IMR-90 (cell line): Measurements from ENCODE around the gene SFTPB. TPM values are rescaled to one million over a fixed set of nuclear protein-coding genes. Genes with fewer than 3 reads are reported as not detected.

Source experiments
- ATAC-seq: fragments of 200-7000 bp; cut with Tn5 transposase; 2 replicates; pipeline ENCODE4 v1.9.1; 2020; ENCODE audit warnings: low read depth, mild to moderate bottlenecking, moderate library complexity
- BruUV-seq: library from RNA; stranded (reverse); fragments of 400-500 nt; replicated peaks from 2 replicates; lab custom pipeline; 2021; lab: Mats Ljungman, UMichigan
- CTCF ChIA-PET: fragments of 300-600 bp; formaldehyde crosslinking; extraction: SDS; loops from one replicate; lab custom pipeline; 2021; ENCODE audit warnings: antibody characterized with exemption; lab: Yijun Ruan, JAX
- POLR2A ChIA-PET: fragments of 300-600 bp; sonication (Branson Sonifier 250); formaldehyde crosslinking; loops from one replicate; lab custom pipeline; 2022; ENCODE audit warnings: antibody characterized with exemption; ENCODE audit not compliant: unreplicated experiment; lab: Charles Lee
- DNase-seq: peaks from one replicate; pipeline ENCODE4 v3.0.0; 2013
- H2AFZ ChIP-seq: replicated peaks from 2 replicates; pipeline ENCODE3; 2013; ENCODE audit warnings: low read length, mild to moderate bottlenecking; ENCODE audit not compliant: poor library complexity
- H2AK5ac ChIP-seq: 2 replicates; pipeline ENCODE4 v1.6.1; 2013; ENCODE audit warnings: low read depth, low read length, inconsistent platforms
- H2AK9ac ChIP-seq: replicated peaks from 2 replicates; pipeline ENCODE3; 2013; ENCODE audit warnings: mild to moderate bottlenecking, low read depth, low read length, moderate library complexity; ENCODE audit not compliant: poor library complexity
- H2BK120ac ChIP-seq: 2 replicates; pipeline ENCODE4 v1.6.1; 2013; ENCODE audit warnings: low read depth, low read length, inconsistent platforms
- H2BK15ac ChIP-seq: 3 replicates; pipeline ENCODE4 v1.6.1; 2013; ENCODE audit warnings: low read depth, low read length, inconsistent platforms
- H2BK20ac ChIP-seq: 2 replicates; pipeline ENCODE4 v1.6.1; 2013; ENCODE audit warnings: low read depth, mild to moderate bottlenecking, inconsistent platforms, low read length, moderate library complexity
- H2BK5ac ChIP-seq: 2 replicates; pipeline ENCODE4 v1.6.1; 2013; ENCODE audit warnings: mild to moderate bottlenecking, low read depth, low read length, inconsistent platforms; ENCODE audit not compliant: poor library complexity, severe bottlenecking
- H3K14ac ChIP-seq: replicated peaks from 2 replicates; pipeline ENCODE4 v1.6.1; 2013; ENCODE audit warnings: low read depth, low read length, inconsistent platforms
- H3K18ac ChIP-seq: 2 replicates; pipeline ENCODE4 v1.6.1; 2013; ENCODE audit warnings: low read depth, low read length, control low read depth
- H3K23ac ChIP-seq: 2 replicates; pipeline ENCODE4 v1.6.1; 2013; ENCODE audit warnings: low read depth, low read length, inconsistent platforms
- H3K27ac ChIP-seq: 2 replicates; pipeline ENCODE4 v1.5.1; 2013; ENCODE audit warnings: mild to moderate bottlenecking, control low read depth, low read length; ENCODE audit not compliant: insufficient read depth
- H3K27me3 ChIP-seq: 2 replicates; pipeline ENCODE4 v1.6.1; 2013; ENCODE audit warnings: low read length; ENCODE audit not compliant: control insufficient read depth, insufficient read depth
- H3K36me3 ChIP-seq: 2 replicates; pipeline ENCODE4 v1.6.1; 2013; ENCODE audit warnings: low read length, mixed read lengths; ENCODE audit not compliant: control insufficient read depth, insufficient read depth
- H3K4ac ChIP-seq: 2 replicates; pipeline ENCODE4 v1.6.1; 2013; ENCODE audit warnings: low read depth, low read length, inconsistent platforms
- H3K4me1 ChIP-seq: 2 replicates; pipeline ENCODE4 v1.6.1; 2013; ENCODE audit warnings: low read length, mixed read lengths; ENCODE audit not compliant: control insufficient read depth, insufficient read depth
- H3K4me2 ChIP-seq: 2 replicates; pipeline ENCODE4 v1.6.1; 2013; ENCODE audit warnings: low read depth, mild to moderate bottlenecking, control low read depth, low read length, moderate library complexity
- H3K4me3 ChIP-seq: 2 replicates; pipeline ENCODE4 v1.5.1; 2013; ENCODE audit warnings: low read depth, mild to moderate bottlenecking, control low read depth, low read length, moderate library complexity; ENCODE audit not compliant: insufficient read depth
- H3K56ac ChIP-seq: 2 replicates; pipeline ENCODE4 v1.6.1; 2013; ENCODE audit warnings: low read length, inconsistent platforms; ENCODE audit not compliant: insufficient read depth; ENCODE audit errors: extremely low read depth
- H3K79me1 ChIP-seq, 2 experiments: 2 replicates each; pipeline ENCODE4 v1.6.1; 2013; ENCODE audit warnings: low read length in 2 of 2, inconsistent platforms in 1 of 2, low read depth in 1 of 2
- H3K9ac ChIP-seq: 2 replicates; pipeline ENCODE4 v1.6.1; 2013; ENCODE audit warnings: low read depth, low read length, control low read depth
- H3K9me1 ChIP-seq: 2 replicates; pipeline ENCODE4 v1.6.1; 2013; ENCODE audit warnings: low read length, inconsistent platforms; ENCODE audit not compliant: insufficient read depth
- H3K9me3 ChIP-seq: 2 replicates; pipeline ENCODE4 v1.6.1; 2013; ENCODE audit warnings: low read length; ENCODE audit not compliant: control insufficient read depth, insufficient read depth
- H4K20me1 ChIP-seq: 2 replicates; pipeline ENCODE4 v1.6.1; 2013; ENCODE audit warnings: low read length, inconsistent platforms; ENCODE audit not compliant: insufficient read depth
- H4K5ac ChIP-seq: 2 replicates; pipeline ENCODE4 v1.6.1; 2013; ENCODE audit warnings: mild to moderate bottlenecking, low read depth, low read length, control low read depth
- H4K8ac ChIP-seq, 2 experiments: 2 replicates each; pipeline ENCODE4 v1.6.1; 2013; ENCODE audit warnings: low read depth in 2 of 2, low read length in 2 of 2, control low read depth in 1 of 2, inconsistent platforms in 1 of 2
- H4K91ac ChIP-seq: 2 replicates; pipeline ENCODE4 v1.6.1; 2013; ENCODE audit warnings: low read depth, low read length, inconsistent platforms; ENCODE audit not compliant: insufficient read depth
- BHLHE40 ChIP-seq: fragments of 150-350 bp; IDR thresholded peaks from 2 replicates; pipeline ENCODE4 v1.6.1; 2016; ENCODE audit warnings: mild to moderate bottlenecking, low read depth, low read length
- CEBPB ChIP-seq: IDR thresholded peaks from 2 replicates; pipeline ENCODE4 v1.6.1; 2012; ENCODE audit warnings: low read depth, low read length, improper control_type of control experiment
- MAZ ChIP-seq: IDR thresholded peaks from 2 replicates; pipeline ENCODE4 v1.6.1; 2012; ENCODE audit warnings: low read depth, mild to moderate bottlenecking, low read length, improper control_type of control experiment, moderate library complexity, borderline replicate concordance
- RAD21 ChIP-seq: IDR thresholded peaks from 2 replicates; pipeline ENCODE4 v1.6.1; 2012; ENCODE audit warnings: low read length, improper control_type of control experiment
- RCOR1 ChIP-seq: IDR thresholded peaks from 2 replicates; pipeline ENCODE4 v1.6.1; 2012; ENCODE audit warnings: mild to moderate bottlenecking, low read length, improper control_type of control experiment; ENCODE audit not compliant: insufficient replicate concordance
- WGBS, 2 experiments: methylation state at CpG; one replicate each; pipeline versions ENCODE4 v1.1.5 to v1.1.7; 2013; ENCODE audit warnings: missing lambda C conversion rate in 2 of 2; ENCODE audit not compliant: insufficient read length in 1 of 2; ENCODE audit errors: extremely low coverage in 2 of 2; 5-methylcytosine and 5-hydroxymethylcytosine counted together
- dilution Hi-C: fragments of 300-500 bp; cut with HindIII; formaldehyde crosslinking; loops from one replicate; pipeline ENCODE4 v1.14.3; 2018; ENCODE audit warnings: low sequenced_read_pairs; ENCODE audit not compliant: unreplicated experiment
- in situ Hi-C: fragments of 300-500 bp; cut with MboI; formaldehyde crosslinking; loops from 3 replicates; pipeline ENCODE4 v1.14.3; 2019; ENCODE audit warnings: low sequenced_read_pairs, inconsistent platforms, mixed read lengths
- intact Hi-C: fragments of 100-400 bp; cut with micrococcal nuclease; formaldehyde crosslinking; loops from 2 replicates; pipeline ENCODE4 v1.10.0; 2022
- polyA plus RNA-seq, 3 experiments: library from polyadenylated mRNA; depleted of rRNA; stranded (reverse); fragments of >200 nt; gene quantifications; 2 replicates each; pipeline ENCODE4 v1.2.3, GENCODE V29; 2012; ENCODE audit warnings: low replicate concordance in 1 of 3
- total RNA-seq: library from RNA; depleted of rRNA; stranded (reverse); fragments of >200 nt; gene quantifications from 2 replicates; pipeline ENCODE4 v1.2.3, GENCODE V29; 2012
- TF ChIP-seq, protein P1 (sequence below): conservative IDR thresholded peaks from 2 replicates; pipeline ENCODE4 v1.5.1; 2012; ENCODE audit warnings: mild to moderate bottlenecking, low read depth, low read length, improper control_type of control experiment
- TF ChIP-seq, protein P2 (sequence below): fragments of 150-350 bp; IDR thresholded peaks from 2 replicates; pipeline ENCODE4 v1.6.1; 2016; ENCODE audit warnings: low read depth, mild to moderate bottlenecking, low read length, moderate library complexity, borderline replicate concordance

The SFTPB gene
- total and polyA plus RNA-seq, 2 of the 4 experiments (the other 2 are of a cell fraction) = not detected

DNA sequence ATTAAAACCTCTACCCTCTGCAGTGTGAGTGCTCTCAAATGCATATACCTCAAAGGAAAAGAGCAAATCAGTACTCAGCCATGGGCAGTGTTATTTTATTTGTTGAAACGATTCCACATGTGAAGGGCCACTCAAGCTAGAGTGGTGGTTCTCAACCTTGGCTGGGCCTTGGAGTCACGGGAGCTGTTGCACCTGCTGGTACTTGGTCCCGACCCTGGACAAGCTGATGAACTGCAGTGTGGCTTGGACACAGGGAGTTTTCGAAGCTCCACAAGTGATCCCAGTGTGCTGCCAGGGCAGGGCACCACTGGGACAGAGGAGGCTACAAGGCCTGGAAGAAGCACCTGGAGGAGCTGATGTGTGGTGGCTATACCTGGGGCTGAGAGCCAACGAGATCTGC lies 45.8 kb upstream of the SFTPB start:
- H3K14ac ChIP-seq = no peak overlapping the region
- no peak overlapping the region for H4K5ac ChIP-seq
- H3K18ac ChIP-seq = no peak overlapping the region
- no peak overlapping the region for H3K4ac ChIP-seq
- H2AK5ac ChIP-seq = no peak overlapping the region
- in situ Hi-C loops (no loop called here), intact Hi-C loops (no loop called here), dilution Hi-C loops (no loop called here)
- no peak overlapping the region for H2AK9ac ChIP-seq
- no peak overlapping the region for H3K4me2 ChIP-seq
- H2BK120ac ChIP-seq = no peak overlapping the region
- ChIA-PET CTCF (no interaction called here), POLR2A (no interaction called here)
- peaks cover 6% of the 10 kb centered on the region for H3K27me3 ChIP-seq
- H4K20me1 ChIP-seq = no peaks in the 10 kb centered on the region
- no TSS peak for BruUV-seq
- H3K27ac ChIP-seq = no peak overlapping the region
- no peaks in the 10 kb centered on the region for H3K9me3 ChIP-seq
- no peak overlapping the region for H3K56ac ChIP-seq
- no peak overlapping the region for H4K91ac ChIP-seq
- H3K79me1 ChIP-seq = no peaks in the 10 kb centered on the region
- H3K4me1 ChIP-seq = peaks cover 4% of the 10 kb centered on the region; the same call in 1 of the 2 replicates
- H3K36me3 ChIP-seq = no peaks in the 10 kb centered on the region
- ATAC-seq (no peak), DNase-seq (no peak)
- no peak overlapping the region for H4K8ac ChIP-seq
- H2BK5ac ChIP-seq = no peak overlapping the region
- H3K9ac ChIP-seq = no peak overlapping the region
- no peak overlapping the region for H2BK15ac ChIP-seq
- no peak overlapping the region for H3K23ac ChIP-seq
- H2AFZ ChIP-seq = no peak overlapping the region
- no peak overlapping the region for H2BK20ac ChIP-seq
- 88% methylated on average over 3 of the region's 5 CpGs; no CpG with 5 or more reads in 1 of the 2 experiments for WGBS, 2 experiments
- H3K4me3 ChIP-seq = no peak overlapping the region
- no peak for TF ChIP-seq RCOR1
- TF ChIP-seq, protein P1, sequence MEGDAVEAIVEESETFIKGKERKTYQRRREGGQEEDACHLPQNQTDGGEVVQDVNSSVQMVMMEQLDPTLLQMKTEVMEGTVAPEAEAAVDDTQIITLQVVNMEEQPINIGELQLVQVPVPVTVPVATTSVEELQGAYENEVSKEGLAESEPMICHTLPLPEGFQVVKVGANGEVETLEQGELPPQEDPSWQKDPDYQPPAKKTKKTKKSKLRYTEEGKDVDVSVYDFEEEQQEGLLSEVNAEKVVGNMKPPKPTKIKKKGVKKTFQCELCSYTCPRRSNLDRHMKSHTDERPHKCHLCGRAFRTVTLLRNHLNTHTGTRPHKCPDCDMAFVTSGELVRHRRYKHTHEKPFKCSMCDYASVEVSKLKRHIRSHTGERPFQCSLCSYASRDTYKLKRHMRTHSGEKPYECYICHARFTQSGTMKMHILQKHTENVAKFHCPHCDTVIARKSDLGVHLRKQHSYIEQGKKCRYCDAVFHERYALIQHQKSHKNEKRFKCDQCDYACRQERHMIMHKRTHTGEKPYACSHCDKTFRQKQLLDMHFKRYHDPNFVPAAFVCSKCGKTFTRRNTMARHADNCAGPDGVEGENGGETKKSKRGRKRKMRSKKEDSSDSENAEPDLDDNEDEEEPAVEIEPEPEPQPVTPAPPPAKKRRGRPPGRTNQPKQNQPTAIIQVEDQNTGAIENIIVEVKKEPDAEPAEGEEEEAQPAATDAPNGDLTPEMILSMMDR = no peak
- TF ChIP-seq RAD21 = no peak
- TF ChIP-seq MAZ = no peak
- TF ChIP-seq CEBPB = no peak
- TF ChIP-seq, protein P2, sequence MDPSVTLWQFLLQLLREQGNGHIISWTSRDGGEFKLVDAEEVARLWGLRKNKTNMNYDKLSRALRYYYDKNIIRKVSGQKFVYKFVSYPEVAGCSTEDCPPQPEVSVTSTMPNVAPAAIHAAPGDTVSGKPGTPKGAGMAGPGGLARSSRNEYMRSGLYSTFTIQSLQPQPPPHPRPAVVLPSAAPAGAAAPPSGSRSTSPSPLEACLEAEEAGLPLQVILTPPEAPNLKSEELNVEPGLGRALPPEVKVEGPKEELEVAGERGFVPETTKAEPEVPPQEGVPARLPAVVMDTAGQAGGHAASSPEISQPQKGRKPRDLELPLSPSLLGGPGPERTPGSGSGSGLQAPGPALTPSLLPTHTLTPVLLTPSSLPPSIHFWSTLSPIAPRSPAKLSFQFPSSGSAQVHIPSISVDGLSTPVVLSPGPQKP = no peak
- no peak for TF ChIP-seq BHLHE40
- 0 out of 2 replicates have a peak, but pooled peaks cover 3% of the 10 kb centered on the region for H3K9me1 ChIP-seq
